ENCODE data around the gene TMEM89.

GRCh38 chr3:48633743-48634142, 12.2 kb upstream of the TMEM89 start:
- TF ChIP-seq CTCF (IDR thresholded peaks at IDR 0.05) (no peak), EZH2phosphoT487 (IDR thresholded peaks at IDR 0.05) (no peak)
